Hippocampal formation (tissue), 2 donors: ENCODE results near the gene MYL11.

Source experiments
- DNase-seq, 2 donors: peaks; one replicate each; lab custom pipeline; 2025; lab: John Stamatoyannopoulos, UW

Gene MYL11

DNA sequence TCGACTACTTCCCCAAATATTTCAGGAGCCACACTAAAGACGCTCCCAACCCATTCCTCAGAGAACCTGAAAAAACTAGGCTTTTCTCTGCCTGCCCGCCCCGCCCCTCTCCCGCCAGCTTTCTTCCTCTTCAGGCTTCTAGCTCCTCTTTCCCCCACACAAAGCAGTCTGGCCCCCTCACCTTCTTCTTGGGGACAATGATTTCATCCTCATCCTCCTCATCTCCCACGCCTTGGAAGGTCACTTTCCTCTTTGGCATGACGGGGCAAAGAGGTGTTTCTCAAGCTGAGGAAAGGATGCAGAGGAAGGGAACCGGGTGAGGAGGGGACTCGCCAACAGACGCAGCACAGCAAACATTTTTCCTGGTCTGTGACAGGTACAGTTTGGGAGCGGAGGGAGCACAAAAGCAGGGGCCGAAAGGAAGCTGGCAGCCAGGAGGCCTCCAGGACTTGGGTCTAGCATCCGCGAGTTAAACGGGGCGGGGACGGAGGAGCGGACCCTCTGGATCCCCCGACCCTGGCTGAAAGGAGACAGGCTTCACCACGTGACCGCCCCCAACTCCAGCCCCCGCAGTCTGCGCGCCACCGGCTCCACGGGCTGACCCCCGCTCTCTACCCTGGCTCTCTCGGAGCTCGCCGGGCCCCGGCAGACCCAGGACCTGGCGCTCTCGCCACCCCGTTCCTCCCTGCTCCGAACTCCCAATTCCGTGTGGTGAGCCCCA, 20.0 kb upstream of the MYL11 start:
- DNase-seq: no peak

DNA sequence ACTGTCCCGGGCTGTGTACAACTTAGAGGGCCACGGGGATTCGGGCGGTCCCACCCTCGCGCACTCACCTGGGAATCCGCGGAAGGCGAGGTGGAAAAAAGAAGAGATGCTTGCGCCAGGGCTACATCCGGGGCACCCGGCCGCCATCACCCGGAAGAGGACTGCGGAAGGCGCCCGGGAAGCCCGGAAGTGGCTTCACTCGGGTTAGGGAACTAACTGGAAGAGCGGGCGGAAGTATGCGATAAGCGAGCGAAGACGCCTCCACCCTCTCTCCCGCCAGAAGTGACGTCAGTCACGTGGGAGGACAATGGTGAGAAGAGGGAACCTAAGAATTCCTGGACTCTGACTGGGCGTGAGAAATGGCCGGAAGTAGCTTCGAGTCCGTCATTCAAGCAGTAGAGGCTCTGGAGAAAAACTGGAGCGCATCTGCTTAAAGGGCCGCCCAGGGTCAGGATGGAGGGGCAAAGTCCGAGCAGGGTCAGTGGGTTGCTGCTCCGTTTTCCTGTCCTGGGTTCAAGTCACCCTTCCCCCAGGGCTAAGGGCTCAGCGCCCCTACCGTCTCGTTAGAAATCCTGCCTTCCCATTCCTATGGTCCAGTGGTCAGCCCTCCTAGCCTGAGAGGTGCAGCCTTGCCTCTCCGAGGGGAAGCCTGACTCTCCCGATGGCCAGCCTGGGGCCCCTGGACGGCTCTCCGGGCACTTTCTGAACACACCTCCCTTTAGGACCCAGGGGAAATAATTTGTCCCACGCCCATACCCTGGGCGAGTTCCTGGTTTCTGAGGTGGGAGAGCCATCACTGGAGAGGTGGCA, 19.3 kb upstream of the MYL11 start, which contains the start of gene CD2BP2:
Gene CD2BP2 (minus strand): TSS at position 165 of the 810 bp plus-strand sequence. CDS start 627 bp downstream, outside the sequence.
- peak; percentile 92 to 99 for DNase-seq

DNA sequence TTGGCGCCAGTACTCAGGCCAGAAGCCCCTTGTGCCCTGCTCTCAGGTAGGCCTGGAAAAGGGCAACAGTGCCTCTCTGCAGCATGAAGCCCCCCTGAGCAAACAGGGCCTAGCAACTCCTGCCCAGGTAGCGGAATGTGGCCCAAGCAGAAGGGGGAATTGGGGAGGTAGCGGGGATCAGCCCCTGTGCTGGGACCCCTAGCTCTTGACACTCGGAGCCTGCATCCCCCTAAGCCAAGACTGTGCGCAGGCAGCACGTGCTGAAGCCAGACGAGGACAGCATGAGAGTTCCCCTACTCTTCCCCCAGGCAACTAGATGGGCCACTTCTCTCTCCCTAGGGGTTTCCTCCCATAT, 18.7 kb upstream of the MYL11 start:
- no peak for DNase-seq

DNA sequence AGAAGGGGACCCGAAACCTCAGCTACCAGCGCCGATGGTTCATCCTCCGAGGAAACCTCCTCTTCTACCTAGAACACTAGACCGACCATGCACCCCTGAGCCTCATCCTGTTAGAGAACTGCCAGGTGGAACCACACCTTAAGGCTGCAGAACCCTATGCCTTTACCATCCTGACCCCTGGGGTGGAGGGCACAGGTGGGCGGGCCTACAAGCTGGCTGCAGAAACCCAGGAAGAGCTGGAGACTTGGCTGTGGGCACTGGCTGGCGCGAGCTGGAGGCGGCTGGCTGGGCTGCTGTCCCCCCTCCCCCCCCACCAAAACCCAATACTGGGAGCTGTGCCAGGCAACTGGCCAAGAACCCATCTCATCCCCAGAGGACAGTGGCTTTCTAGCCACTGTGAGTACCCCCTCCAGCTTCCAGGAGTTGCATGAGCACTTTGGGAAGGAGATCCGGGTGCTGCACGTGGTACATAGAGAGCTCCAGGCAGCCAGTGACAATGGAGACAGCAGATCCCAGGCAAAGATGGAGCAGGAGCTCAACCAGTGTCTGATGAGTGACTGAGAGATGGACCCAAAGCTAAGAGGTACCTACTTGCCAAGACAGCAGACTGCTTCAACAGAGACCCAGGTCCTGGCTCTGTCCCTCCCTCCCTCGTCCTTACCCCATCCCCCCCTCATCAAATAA, 18.1 kb upstream of the MYL11 start:
- DNase-seq: peak in 1 of 2 donors; percentile 14

DNA sequence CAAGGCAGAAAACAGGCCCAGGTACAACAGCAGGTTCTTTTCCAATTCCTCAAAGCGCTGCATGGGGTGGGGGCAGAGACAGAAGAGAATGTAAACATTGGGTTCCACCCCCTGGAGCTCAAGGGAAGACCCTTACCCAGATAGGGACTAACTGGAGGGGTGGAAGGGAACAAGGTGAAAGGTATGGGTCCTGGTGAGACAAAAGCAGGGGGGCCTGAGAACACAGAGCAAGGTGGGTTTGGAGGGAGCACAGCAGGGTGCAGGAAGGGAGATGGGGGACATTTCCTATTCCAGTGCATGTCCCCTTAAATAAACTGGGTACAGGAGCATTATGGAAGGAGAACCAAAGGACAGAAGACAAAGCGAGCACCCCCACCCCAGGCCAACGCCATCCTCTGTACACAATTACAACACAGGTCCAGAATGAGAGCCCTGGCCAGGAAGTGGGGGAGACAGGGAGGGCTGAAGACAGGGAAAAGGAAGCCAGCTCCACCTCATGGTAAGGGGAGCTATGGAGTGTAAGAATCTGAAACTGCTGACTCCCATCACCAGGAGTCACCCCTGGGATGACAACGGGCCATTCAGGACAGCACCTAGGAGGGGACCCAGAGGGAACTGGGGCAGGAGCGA, 17.4 kb upstream of the MYL11 start:
- DNase-seq: no peak

DNA sequence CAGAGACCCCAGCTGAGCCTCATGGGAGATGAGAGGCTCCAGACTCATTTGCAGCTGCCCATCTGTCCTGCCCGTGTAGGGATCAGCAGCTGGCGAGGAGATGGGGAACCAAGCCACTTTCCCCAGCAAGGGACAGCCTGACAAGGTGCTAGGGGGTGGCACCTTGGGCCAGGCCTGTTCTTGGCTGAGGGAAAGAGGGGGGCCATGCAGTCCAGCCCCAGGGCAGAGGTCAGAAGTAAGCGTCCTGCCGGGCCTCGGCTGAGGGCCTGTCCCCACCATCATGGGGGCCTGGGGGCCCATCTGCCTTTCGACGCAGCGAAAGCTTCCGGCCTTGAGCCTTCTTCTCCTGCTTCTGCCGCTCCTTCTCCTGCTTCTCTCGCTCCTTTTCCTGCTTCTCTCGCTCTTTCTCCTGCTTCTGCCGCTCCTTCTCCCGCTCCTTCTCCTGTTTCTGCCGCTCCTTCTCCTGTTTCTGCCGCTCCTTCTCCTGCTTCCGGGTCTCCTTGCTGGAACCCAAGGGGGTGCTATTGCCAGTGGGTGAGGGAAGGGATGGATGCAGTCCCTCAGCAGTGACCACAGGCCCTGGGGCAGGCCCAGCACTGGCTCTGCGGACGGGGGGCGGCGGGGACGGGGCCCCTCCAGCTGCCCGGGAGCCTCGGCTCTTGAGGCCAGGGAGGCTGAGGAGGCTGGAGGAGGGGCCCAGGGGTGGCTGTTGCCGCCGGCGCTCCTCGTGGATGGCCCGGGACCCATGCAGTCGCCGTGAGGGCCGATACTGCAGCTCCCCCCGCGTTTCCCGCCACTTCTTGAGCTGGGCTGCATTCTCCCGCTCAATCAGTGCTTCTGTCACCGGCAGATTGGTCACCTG, 16.7 kb upstream of the MYL11 start:
- no peak for DNase-seq

DNA sequence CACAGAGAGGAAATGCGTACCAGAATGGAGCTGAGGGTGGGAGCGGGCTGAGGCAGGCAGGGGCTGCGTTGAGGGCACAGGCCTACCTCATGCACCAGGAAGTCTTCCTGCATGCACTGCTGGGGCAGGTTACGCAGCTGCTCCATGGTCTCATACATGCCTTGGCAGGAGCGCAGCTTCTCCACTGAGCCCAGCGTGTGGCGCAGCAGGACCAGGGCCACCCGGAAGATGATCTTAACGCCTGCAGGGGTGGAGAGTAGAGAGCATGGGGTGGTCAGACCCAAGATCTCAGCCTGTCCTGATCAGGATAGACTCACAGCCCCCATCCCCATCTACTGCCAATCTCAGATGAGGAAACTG, 16.0 kb upstream of the MYL11 start:
- DNase-seq: no peak

DNA sequence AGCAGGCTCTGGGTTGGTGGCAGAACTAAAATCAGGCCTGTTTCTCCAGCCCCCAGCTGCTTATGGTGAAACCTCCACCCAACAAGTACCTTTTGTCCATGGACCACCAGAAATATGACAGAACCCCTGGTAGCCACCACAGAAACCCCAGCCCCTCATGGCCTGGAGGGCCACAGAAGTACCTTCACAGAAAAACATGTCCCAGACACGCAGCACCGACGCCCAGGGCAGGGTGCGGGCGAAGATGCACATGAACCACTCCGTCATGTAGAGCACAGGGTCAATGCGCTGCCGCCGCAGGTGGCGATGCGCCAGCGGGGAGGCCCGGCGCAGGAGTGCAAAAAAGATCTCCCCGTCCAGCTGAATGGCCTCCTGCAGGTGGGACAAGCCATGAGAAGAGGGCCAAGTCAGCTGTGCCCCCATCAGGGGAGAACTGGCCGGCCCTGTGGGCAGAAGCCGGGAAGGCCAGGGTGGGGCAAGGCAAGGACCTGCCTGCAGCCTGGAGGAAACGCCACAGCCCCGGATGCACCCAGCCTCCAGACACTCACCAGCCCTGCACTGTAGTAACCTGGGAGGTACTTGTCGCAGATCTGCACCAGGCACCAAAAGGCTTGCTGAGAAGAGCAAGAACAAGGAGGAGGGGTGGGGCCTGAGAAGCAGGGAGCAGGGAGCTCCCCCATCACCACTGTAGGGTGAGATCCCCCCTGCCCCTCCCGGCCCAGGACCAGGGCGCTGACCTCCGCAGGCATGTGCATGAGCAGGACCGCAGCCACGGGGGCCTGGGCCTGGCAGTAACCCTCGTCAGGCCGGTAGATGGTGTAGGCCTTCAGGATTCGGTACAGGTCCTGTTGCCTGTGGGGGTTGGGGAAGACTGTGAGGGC, 15.4 kb upstream of the MYL11 start:
- no peak for DNase-seq

DNA sequence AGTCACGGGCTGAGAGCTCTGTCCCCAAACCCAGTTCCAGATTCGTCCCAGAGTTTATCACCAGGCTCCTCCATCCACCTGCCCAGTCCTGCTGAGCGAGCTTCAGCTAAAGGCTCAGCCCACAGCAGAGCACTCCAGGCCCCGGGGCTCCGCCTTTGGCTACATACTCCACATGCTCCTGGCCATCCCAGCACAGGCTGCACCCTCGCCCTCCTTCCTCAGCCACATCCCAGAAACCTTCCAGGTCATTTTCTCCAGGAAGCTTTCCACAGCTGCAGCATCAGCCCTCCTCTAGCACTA, 14.8 kb upstream of the MYL11 start:
- DNase-seq: no peak

DNA sequence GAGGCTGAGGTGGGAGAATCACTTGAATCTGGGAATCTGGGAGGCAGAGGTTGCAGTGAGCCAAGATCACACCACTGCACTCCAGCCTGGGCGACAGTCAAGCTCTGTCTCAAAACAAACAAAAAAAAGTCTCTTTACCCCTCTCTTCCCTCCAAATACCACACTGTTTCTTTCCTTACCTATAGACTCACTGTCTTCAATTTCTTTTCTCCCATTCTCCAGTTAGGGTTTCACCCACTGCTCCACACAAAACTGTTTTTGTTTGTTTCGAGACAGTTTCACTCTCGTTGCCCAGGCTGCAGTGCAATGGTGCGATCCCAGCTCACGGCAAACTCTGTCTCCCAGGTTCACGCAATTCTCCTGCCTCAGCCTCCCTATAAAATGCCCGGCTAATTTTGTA, 13.4 kb upstream of the MYL11 start:
- DNase-seq: no peak

DNA sequence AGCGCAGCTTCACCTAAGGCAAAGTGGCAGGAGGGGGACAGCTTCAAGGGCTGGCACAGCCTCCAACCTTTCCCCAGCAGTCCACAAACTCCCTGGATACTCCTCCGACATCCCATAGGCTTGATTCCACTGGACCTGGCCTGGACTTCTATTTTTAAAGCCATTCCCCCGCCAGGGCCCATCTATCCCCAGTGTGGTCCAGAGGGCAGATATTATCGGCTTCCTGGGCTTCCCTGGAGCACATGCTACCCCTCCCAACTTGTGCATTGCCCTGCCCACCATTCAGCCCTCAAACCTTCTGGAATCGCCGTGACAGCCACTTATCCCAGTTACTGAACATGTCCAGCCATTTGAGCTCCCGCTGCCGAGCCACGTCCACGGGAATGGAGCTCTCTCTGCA, 9.4 kb upstream of the MYL11 start:
- DNase-seq: no peak

DNA sequence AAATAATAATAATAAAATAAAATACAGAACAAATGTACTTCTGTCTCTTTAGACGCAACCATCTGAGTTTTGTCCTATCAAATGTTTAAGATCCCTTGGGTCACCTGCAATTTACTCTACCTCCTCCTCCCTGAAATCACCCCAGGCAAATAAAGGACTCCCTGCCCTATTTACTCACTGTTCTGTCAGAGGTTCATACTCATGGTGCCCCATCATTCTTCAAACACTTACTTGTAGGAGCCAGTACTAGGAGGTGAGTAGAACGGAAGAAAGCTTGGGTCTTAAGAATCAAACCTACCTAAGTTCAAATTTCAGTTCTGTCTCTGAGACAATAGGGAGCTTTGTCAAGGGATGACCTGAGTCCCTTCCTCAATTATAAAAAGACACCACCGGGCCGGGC, 8.1 kb upstream of the MYL11 start:
- no peak for DNase-seq

DNA sequence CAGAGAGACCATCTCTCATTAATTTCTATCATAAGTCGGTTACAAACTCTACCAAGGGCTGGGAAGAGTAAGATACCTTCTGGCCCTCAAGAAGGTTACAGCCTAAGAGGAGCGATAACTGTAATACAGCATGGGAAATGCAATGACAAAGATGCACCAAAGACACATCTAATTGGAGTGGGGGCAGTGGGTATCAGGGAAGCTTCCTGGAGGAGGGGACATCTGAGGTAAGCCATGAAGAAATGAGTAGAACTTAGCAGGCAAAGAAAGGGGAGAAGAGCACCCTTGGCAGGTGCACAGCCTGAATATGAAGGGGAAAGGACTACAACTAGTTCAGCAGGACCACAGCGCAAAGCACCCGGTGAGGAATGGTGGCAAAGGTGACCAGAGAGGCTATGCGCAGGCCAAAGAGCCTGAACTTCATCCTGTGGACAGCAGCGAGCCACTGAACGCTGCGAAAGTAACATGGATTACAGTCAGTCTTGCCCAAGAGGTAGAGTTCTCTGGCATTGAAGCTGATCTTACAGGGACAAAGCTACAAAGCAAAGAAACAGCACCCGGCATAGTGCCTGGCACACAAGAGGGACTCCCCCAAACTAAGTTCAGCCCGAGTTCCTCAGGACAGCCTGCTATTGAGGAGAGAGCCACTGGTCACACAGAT, 7.1 kb upstream of the MYL11 start:
- DNase-seq: no peak

DNA sequence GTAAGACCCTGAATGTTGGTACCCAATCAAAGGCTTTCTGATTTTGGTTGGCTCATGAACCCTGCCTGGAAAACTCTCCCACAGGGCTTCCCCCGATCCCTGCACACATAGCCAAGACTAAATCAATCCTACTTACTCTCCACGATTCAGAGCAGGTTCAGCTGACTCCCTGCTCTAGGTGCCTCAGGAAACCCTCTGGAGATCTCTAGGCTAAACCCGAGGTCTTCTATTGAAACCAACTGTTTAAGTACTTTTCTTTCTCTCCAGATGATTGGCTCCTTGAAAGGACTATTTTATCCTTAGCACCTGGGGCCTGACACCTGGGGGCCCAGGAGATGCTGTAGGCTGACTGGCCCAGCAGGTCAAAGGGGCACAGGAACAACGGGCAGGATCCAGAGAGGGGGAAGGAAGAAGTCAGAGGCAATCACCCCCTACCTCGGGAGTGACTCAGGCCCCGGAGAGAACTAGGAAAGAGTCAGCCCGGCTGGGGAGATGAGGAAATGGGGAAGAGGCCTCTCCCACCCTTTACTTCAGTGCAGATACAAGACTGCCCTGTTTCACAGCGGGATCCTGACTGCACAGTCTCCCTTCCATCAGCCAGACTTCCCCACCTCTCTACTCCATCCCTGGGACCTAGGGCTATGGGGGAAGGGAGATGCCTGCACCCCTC, 6.3 kb upstream of the MYL11 start:
- no peak for DNase-seq

DNA sequence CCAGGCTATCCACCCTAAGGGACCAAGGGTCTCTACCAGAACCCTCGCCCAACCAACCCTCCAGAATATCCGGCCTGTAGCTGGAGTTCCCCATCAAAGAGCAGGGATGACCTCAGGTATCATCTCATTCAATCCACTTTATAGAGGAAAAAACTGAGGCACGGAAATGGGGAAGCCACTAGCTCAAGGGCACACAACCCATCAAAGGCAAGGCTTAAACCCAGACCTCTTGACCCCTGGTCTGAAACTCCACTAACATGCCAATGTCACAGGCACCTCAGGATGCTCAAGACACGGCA, 5.9 kb upstream of the MYL11 start:
- DNase-seq: no peak

DNA sequence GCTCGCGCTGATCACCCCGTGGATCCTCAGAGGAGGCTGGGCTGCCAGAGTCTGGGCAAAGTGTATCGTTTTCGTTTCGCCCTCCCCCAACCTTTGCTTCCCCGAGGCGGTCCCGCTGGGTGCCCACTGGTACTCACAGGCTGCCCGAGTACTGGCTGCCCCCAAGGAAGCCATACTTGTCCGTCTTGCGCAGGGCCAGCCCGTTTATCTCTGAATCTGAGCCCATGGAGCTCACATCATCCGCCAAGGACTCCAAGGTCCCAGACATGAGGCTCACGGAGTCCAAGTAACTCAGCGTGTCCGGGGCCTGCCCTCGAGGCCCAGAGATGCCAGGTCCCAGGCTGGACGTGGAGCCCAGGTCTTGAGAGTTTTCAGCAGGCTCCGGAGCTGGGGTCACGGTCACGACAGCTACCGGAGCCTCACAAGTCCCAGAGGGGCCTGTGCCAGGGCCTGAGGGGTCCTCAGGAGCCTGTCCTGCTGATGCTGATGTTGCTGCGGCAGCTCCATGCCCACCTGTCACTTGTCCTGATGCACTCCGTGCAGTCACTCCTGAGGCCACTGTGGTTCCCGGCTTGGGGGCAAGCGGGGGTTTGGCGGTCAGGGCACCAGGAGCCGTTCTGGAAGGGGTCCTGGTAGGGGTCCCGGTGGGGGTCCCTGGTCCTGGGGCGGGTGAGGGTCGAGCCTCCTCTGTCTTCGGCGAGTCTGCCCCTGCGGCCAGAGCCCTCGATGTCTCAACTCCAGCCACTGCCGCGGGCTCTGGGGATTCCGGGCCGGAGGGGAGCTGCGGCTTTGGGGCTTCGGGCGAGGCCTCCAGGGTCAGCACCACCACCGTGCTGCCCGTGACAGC, 5.3 kb upstream of the MYL11 start:
- DNase-seq: no peak

DNA sequence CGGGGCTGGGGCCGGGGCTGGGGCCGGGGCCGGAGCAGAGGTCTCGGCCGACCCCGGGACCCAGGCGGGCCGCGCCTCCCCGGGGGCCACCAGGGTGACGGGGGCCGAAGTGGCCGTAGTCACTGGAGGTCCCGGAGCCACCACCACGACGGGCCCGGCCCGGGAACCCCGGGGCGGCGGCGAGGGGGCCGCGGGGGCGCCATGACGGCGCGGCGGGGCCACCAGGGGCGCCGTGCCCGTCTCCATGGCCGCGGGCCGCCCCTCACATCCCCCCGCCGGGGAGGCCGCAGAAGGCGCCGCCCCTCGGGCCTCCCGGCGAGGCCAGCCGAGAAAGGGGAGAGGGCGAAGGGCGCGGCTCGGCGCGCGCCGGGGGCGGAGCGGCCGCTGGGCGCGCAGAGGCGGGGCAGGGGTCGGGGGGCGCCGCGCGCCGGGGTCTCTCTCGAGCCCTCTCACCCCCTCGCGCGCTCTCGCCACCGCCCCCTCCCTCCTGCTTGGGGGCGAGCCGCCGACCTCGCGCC, 4.6 kb upstream of the MYL11 start:
- DNase-seq: no peak

DNA sequence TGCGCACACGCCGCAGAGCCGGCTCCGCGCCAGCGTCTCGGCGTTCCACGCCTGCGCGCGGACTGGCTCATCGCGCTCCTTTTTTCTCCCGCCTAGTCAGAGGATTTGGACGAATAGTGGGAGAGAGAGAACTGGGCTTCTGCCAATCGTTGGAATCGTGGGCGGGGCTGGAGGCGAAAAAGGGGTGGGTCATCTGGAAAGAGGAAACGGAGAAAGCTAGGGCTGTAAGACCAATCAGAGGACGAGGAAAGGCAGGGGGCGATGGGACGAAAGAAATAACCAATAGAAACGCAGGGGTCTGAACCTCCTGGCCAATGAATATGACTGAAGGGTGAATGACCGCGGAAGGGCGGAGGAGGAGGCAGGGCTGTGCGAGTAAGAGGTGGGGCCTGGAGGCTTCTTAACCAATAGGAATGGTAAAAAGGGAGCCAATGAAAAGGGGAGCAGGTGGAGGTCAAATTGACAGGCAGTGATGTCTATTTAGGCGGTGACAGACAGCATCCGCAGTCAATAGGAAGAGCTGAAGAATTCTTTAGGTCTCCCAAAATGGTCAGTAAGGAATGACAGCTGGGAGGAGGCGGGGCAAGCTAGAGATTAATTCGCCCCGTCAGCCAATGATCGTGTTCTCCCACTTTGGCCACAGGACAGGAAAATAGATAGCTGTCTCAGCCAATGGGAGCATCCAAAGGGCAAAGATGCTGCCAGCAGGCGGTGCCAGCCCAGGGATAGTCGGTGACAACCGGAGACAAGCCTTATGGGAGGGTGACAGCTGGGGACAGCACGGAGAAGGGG, 4.0 kb upstream of the MYL11 start, which contains the start of gene TBC1D10B:
Gene TBC1D10B (minus strand): TSS at position 39 of the 792 bp plus-strand sequence. CDS start 311 bp downstream, outside the sequence.
- peak; percentile 100 for DNase-seq
